ENCODE measurements around the gene TNNC1.

The TNNC1 gene

GRCh38 chr3:52429031-52429430 is 24.8 kb downstream of the TNNC1 start:
- POLR2A ChIA-PET, result no interaction called here
- no peak for TF ChIP-seq CTCF (IDR thresholded peaks at IDR 0.05; ENCODE audit: control extremely low read depth, extremely low read depth, low read depth, missing control alignments)
- CTCF ChIA-PET, result interaction anchor here (1.0 to 20.1 kb wide), 6 partner anchors 9 to 149 kb away, joined by 3 to 345 read pairs (median 7); partner anchors contain the start of genes SEMA3G and TNNC1
- no peak for DNase-seq (ENCODE audit: extremely low spot score)

GRCh38 chr3:52428151-52429005 is 25.5 kb downstream of the TNNC1 start:
- peak; percentile 81 for TF ChIP-seq CTCF (IDR thresholded peaks at IDR 0.05; ENCODE audit: control extremely low read depth, extremely low read depth, low read depth, missing control alignments)
- CTCF ChIA-PET, result interaction anchor here (0.8 to 20.1 kb wide), 14 partner anchors 9 to 240 kb away, joined by 3 to 345 read pairs (median 4); partner anchors contain the start of genes SEMA3G and TNNC1
- POLR2A ChIA-PET, result no interaction called here
- DNase-seq (ENCODE audit: extremely low spot score), result peak; percentile 60

GRCh38 chr3:52423173-52423572 is 30.7 kb downstream of the TNNC1 start:
- DNase-seq (ENCODE audit: extremely low spot score), result no peak
- TF ChIP-seq CTCF (IDR thresholded peaks at IDR 0.05; ENCODE audit: control extremely low read depth, extremely low read depth, low read depth, missing control alignments), result no peak
- ChIA-PET CTCF (interaction anchor here (2.3 to 20.1 kb wide), 3 partner anchors 10 to 23 kb away, joined by 7 to 345 read pairs (median 16); partner anchors contain the start of genes SEMA3G and TNNC1), POLR2A (no interaction called here)

- TF ChIP-seq CTCF (IDR thresholded peaks at IDR 0.05; ENCODE audit: control extremely low read depth, extremely low read depth, low read depth, missing control alignments), result no peak
- no peak for DNase-seq (ENCODE audit: extremely low spot score)
- ChIA-PET POLR2A (no interaction called here), CTCF (interaction anchor here (2.3 to 20.1 kb wide), 3 partner anchors 10 to 23 kb away, joined by 7 to 345 read pairs (median 16); partner anchors contain the start of genes SEMA3G and TNNC1)
Measured at GRCh38 chr3:52422669-52423068, 31.2 kb downstream of the TNNC1 start.

GRCh38 chr3:52420388-52420787 is 33.5 kb downstream of the TNNC1 start:
- DNase-seq (ENCODE audit: extremely low spot score), result no peak
- POLR2A ChIA-PET, result no interaction called here
- CTCF ChIA-PET, result interaction anchor here (3.4 to 20.1 kb wide), 2 partner anchors 8 to 25 kb away, joined by 16 to 345 read pairs; partner anchors contain the start of genes SEMA3G and TNNC1
- TF ChIP-seq CTCF (IDR thresholded peaks at IDR 0.05; ENCODE audit: control extremely low read depth, extremely low read depth, low read depth, missing control alignments), result no peak

- no peak for TF ChIP-seq CTCF (IDR thresholded peaks at IDR 0.05; ENCODE audit: control extremely low read depth, extremely low read depth, low read depth, missing control alignments)
- DNase-seq (ENCODE audit: extremely low spot score), result no peak
- CTCF ChIA-PET, result interaction anchor here (0.8 to 1.2 kb wide), 3 partner anchors 10 to 24 kb away, joined by 3 to 10 read pairs (median 4); no protein-coding TSS in a partner anchor
- POLR2A ChIA-PET, result no interaction called here
Measured at GRCh38 chr3:52415800-52416199, 38.0 kb downstream of the TNNC1 start.

Measured in GM10248 (cell line).